Measurements from ENCODE around the gene DAZAP1. TPM values are rescaled to one million over a fixed set of nuclear protein-coding genes. Genes with fewer than 3 reads are reported as not detected.

DAZAP1 gene
- total RNA-seq, 2 experiments from 2014 or later, result 214 to 217 TPM

DNA sequence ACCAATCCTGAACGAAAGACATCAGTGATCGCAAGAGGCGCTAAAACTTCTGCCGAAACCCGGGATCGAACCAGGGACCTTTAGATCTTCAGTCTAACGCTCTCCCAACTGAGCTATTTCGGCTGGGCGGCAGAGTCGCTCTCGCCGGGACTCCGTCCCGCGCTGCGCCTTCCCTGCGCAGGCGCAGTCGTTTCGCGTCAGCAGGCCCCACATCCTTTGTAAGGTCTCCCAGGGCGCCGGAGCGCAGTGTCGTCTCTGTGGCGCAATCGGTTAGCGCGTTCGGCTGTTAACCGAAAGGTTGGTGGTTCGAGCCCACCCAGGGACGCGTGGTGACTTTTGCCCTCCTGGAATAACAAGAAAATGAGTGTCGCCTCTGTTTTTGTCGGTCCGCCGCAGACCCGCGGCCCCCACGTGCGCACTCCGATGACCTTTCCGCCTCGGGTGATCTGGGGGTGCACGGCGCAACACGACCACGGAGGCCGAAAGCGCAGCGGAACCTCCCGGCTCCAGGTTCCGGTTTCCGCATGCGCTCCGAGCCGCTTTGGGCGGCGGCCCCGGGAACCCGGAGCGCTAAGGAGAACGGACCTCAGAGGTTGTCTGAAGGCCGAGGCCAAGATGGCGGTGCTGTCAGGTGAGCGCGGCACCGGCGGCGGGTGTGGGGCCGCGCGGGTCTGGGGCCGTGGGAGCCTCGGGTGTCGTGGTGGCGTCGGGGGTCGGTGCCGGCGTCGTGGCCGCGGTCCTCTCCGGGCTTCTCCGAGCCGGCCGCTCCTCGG, 23.9 kb upstream of the DAZAP1 start, which contains the start of gene NDUFS7:
NDUFS7 (plus strand) TSS at position 596 of the 773 bp plus-strand sequence; CDS start at position 616, 20 bp downstream.
- H3K4me1 Mint-ChIP-seq, result peaks cover 13% of the 10 kb centered on the region
- H3K27me3 Mint-ChIP-seq, result peaks cover 2% of the 10 kb centered on the region
- peak within 1 kb of the TSS; percentile 83 for H3K4me3 Mint-ChIP-seq
- POLR2A ChIA-PET, result interaction anchor here (0.7 to 1.2 kb wide), 6 partner anchors 11 to 108 kb away, joined by 3 to 5 read pairs (median 4); partner anchors contain the start of gene FAM174C
- peaks cover 4% of the 10 kb centered on the region for H3K36me3 Mint-ChIP-seq
- DNase-seq, result peak; percentile 97
- peaks cover 2% of the 10 kb centered on the region for H3K9me3 Mint-ChIP-seq
- peak; percentile 85 for ATAC-seq (ENCODE audit: low read depth)
- H3K27ac Mint-ChIP-seq, result peak within 1 kb of the TSS; percentile 95

DNA sequence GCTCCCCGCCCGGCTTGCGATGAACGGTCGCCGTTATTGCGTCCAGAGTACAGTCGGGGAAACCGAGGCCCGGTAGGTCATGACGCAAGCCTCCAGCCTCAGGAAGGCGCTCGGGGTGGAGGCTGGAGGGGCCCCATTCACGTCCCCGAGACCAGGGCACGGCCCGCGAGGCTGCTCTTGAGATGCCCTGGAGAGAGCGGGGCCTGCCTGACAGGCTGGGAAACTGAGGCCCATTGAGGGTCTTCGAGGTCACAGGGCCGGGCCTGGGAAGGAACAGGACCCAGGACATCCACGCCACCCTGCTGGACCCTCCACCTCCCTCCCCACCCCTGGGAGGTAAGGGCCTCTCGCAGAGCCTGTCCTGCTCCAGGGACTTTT, 23.3 kb upstream of the DAZAP1 start:
- H3K4me1 Mint-ChIP-seq, result peaks cover 13% of the 10 kb centered on the region
- H3K4me3 Mint-ChIP-seq, result peak overlapping the region; percentile 83
- H3K27me3 Mint-ChIP-seq, result peaks cover 2% of the 10 kb centered on the region
- peaks cover 2% of the 10 kb centered on the region for H3K9me3 Mint-ChIP-seq
- ATAC-seq (ENCODE audit: low read depth) (no peak), DNase-seq (no peak)
- POLR2A ChIA-PET, result no interaction called here
- H3K36me3 Mint-ChIP-seq, result peaks cover 7% of the 10 kb centered on the region
- H3K27ac Mint-ChIP-seq, result no peak overlapping the region

DNA sequence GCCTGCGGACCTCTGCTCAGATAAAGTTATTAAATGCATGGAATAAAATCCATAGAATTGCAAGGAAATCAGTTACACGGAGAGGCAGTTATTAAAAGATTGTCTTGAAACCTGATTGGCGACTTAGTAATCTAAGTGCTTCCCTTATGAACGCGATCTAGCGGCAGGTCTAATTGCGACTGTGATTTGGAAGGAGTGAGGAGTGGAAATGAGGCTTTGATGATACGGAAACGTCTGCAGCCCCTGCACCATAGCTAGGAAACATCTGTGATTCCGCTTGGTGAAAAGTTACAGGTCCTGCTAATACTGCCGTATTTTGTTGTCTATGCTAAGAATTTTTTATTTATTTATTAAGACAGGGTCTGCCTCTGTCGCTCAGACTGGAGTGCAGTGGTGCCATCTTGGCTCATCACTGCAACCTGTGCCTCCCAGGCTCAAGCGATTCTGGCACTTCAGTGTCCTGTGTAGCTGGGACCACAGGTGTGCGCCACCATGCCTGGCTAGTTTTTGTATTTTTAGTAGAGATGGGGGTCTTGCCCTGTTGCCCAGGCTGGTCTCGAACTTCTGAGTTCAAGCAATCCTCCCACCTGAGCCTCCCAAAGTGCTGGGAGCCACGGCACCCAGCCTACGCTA, 22.8 kb upstream of the DAZAP1 start:
- Mint-ChIP-seq H3K36me3 (peaks cover 9% of the 10 kb centered on the region), H3K27ac (peak overlapping the region; percentile 64), H3K27me3 (peaks cover 2% of the 10 kb centered on the region), H3K4me3 (peak overlapping the region; percentile 83), H3K9me3 (peaks cover 2% of the 10 kb centered on the region), H3K4me1 (peaks cover 13% of the 10 kb centered on the region)
- ATAC-seq (ENCODE audit: low read depth) (no peak), DNase-seq (no peak)
- POLR2A ChIA-PET, result no interaction called here

DNA sequence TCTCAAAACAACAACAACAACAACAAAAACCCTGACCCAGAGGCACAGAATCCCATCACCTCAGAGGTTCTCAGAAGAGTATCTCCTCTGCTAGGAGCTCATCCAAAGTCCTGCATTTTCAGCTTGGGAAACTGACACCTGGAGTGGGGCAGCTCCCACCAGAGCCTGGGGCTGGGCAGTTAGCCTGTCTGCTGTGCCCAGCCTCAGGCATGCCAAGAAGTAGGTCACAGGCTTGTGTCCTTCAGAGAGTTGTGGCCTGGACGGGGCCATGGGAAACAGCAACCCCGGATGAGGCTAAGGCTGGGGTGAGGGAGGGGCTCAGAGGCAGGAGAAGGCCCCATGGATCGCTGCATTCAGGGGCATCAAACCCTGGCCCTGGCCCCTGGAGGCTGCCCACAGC, 21.6 kb upstream of the DAZAP1 start:
- H3K4me3 Mint-ChIP-seq, result no peak overlapping the region
- peaks cover 2% of the 10 kb centered on the region for H3K27me3 Mint-ChIP-seq
- peaks cover 2% of the 10 kb centered on the region for H3K9me3 Mint-ChIP-seq
- ATAC-seq (ENCODE audit: low read depth) (no peak), DNase-seq (no peak)
- no peak overlapping the region for H3K27ac Mint-ChIP-seq
- peaks cover 10% of the 10 kb centered on the region for H3K36me3 Mint-ChIP-seq
- H3K4me1 Mint-ChIP-seq, result peaks cover 13% of the 10 kb centered on the region
- POLR2A ChIA-PET, result no interaction called here

DNA sequence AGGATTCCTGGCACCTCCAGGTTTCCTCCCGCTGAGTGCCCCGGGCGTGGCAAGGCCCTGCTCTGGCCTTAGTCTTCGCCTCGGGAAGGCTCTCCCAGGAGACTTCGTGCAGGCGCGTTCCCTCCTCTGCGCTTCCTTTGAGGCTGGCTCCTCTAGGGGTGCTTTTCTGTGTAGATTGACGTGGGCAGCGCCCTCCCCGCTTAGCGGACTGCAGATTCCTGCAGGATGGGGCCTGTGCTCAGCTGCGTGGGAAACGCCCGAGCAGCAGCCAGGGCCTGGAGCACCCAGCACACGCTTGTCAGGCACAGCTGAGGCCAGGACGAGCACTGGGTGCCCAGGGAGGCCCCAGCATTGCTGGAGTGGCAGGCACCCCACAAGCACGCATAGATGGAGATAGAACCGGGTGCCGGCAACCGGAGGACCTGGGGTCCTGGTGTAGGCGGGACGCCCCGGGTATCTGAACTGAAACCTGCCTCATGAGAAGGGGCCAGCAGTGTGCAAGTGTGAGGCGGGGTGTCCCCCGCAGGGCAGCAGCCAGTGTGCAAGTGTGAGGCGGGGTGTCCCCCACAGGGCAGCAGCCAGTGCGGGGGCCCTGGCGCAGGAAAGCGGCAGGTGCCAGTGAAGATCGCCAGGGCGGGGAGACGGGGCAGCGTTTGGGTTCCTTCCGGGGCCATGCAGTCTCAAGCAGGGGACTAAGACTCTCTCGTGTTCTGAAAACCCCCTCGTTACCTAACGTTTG, 20.3 kb upstream of the DAZAP1 start:
- POLR2A ChIA-PET, result no interaction called here
- Mint-ChIP-seq H3K36me3 (peaks cover 10% of the 10 kb centered on the region), H3K27ac (no peak overlapping the region), H3K4me1 (peaks cover 13% of the 10 kb centered on the region), H3K9me3 (peaks cover 2% of the 10 kb centered on the region), H3K27me3 (peaks cover 2% of the 10 kb centered on the region), H3K4me3 (no peak overlapping the region)
- DNase-seq, result no peak
- ATAC-seq (ENCODE audit: low read depth), result no peak

- peaks cover 2% of the 10 kb centered on the region for H3K27me3 Mint-ChIP-seq
- no peak overlapping the region for H3K4me3 Mint-ChIP-seq
- H3K27ac Mint-ChIP-seq, result no peak overlapping the region
- H3K36me3 Mint-ChIP-seq, result peaks cover 10% of the 10 kb centered on the region
- H3K9me3 Mint-ChIP-seq, result peaks cover 2% of the 10 kb centered on the region
- ATAC-seq (ENCODE audit: low read depth) (no peak), DNase-seq (no peak)
- POLR2A ChIA-PET, result no interaction called here
- peaks cover 12% of the 10 kb centered on the region for H3K4me1 Mint-ChIP-seq
These were observed 19.4 kb upstream of the DAZAP1 start for GRCh38 chr19:1387684-1388636.

- POLR2A ChIA-PET, result no interaction called here
- H3K9me3 Mint-ChIP-seq, result no peaks in the 10 kb centered on the region
- H3K27me3 Mint-ChIP-seq, result no peaks in the 10 kb centered on the region
- ATAC-seq (ENCODE audit: low read depth) (no peak), DNase-seq (no peak)
- peaks cover 6% of the 10 kb centered on the region for H3K36me3 Mint-ChIP-seq
- H3K4me1 Mint-ChIP-seq, result peaks cover 5% of the 10 kb centered on the region
- H3K27ac Mint-ChIP-seq, result no peak overlapping the region
- H3K4me3 Mint-ChIP-seq, result no peak overlapping the region
These were observed 18.8 kb upstream of the DAZAP1 start for GRCh38 chr19:1388637-1389026.

GRCh38 chr19:1389033-1389940, 18.1 kb upstream of the DAZAP1 start:
- DNase-seq, result no peak
- POLR2A ChIA-PET, result no interaction called here
- H3K27me3 Mint-ChIP-seq, result no peaks in the 10 kb centered on the region
- H3K4me3 Mint-ChIP-seq, result no peak overlapping the region
- no peak for ATAC-seq (ENCODE audit: low read depth)
- H3K27ac Mint-ChIP-seq, result no peak overlapping the region
- H3K4me1 Mint-ChIP-seq, result peaks cover 5% of the 10 kb centered on the region
- H3K36me3 Mint-ChIP-seq, result peaks cover 6% of the 10 kb centered on the region
- no peaks in the 10 kb centered on the region for H3K9me3 Mint-ChIP-seq

- H3K27me3 Mint-ChIP-seq, result no peaks in the 10 kb centered on the region
- H3K4me3 Mint-ChIP-seq, result no peak overlapping the region
- H3K27ac Mint-ChIP-seq, result no peak overlapping the region
- ATAC-seq (ENCODE audit: low read depth) (no peak), DNase-seq (no peak)
- H3K36me3 Mint-ChIP-seq, result peaks cover 8% of the 10 kb centered on the region
- POLR2A ChIA-PET, result no interaction called here
- no peaks in the 10 kb centered on the region for H3K9me3 Mint-ChIP-seq
- no peaks in the 10 kb centered on the region for H3K4me1 Mint-ChIP-seq
These were observed 16.4 kb upstream of the DAZAP1 start for GRCh38 chr19:1390890-1391423.

DNA sequence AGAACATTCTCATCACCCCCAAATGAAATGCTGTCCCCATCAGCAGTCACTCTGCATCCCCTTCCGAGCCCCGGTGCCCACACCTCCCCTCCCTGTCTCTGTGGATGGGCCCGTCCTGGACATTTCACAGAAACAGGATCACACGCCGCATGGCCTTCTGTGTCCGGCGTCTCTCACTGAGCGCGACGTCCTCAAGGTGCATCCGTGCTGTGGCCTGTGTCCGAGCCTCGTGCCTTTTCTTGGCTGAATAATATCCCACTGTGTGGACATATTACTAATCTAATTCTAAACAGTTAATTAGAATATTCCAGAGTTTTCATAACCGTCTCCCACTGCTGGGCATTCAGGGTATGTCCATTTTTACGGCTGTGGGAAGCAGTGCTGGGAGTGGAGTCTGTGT, 15.0 kb upstream of the DAZAP1 start:
- no peaks in the 10 kb centered on the region for H3K27me3 Mint-ChIP-seq
- H3K9me3 Mint-ChIP-seq, result no peaks in the 10 kb centered on the region
- H3K27ac Mint-ChIP-seq, result no peak overlapping the region
- H3K36me3 Mint-ChIP-seq, result peaks cover 8% of the 10 kb centered on the region
- POLR2A ChIA-PET, result interaction anchor here (0.5 kb wide), 1 partner anchor 16 kb away, joined by 4 read pairs; no protein-coding TSS in a partner anchor
- no peak for ATAC-seq (ENCODE audit: low read depth)
- no peak for DNase-seq
- H3K4me1 Mint-ChIP-seq, result peaks cover 2% of the 10 kb centered on the region
- no peak overlapping the region for H3K4me3 Mint-ChIP-seq

DNA sequence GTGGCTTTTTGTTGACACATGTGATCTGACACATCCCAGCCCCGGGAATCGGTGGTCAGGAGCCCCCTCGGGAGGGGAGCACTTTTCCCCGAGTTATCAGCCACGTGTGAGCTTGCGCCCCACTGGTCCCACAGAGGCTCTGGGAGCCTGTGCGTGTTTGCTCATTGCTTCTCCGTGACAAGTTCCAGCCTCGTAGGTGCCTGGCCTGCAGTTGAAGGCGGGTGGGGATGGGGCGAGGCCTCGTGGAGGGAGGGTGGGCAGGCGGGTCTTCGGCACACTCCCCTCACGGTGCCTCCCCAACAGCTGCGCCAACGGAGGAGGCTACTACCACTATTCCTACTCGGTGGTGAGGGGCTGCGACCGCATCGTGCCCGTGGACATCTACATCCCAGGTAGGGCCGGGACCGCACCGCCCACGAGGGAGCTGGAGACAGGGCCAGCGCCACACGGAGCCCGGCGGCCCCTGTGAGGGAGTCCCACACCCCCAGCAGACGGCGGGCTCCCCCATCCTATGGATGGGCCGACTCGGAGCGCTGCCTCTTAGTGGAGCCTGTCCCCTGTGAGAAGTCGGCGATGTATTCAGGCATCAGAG, 14.4 kb upstream of the DAZAP1 start:
- Mint-ChIP-seq H3K27me3 (no peaks in the 10 kb centered on the region), H3K4me3 (no peak overlapping the region), H3K27ac (no peak overlapping the region), H3K9me3 (no peaks in the 10 kb centered on the region), H3K4me1 (peaks cover 2% of the 10 kb centered on the region), H3K36me3 (peaks cover 8% of the 10 kb centered on the region)
- DNase-seq (no peak), ATAC-seq (ENCODE audit: low read depth) (no peak)
- POLR2A ChIA-PET, result interaction anchor here (0.6 kb wide), 1 partner anchor 37 kb away, joined by 8 read pairs; no protein-coding TSS in a partner anchor
